GM21825 (cell line): Measurements from ENCODE around the gene GLTPD2.

Experiments used
- ATAC-seq: cut with Tn5 transposase; IDR thresholded peaks from one replicate; pipeline ENCODE4 v1.9.1; 2021; ENCODE audit warnings: mild to moderate bottlenecking, moderate library complexity; ENCODE audit not compliant: unreplicated experiment

The GLTPD2 gene

DNA sequence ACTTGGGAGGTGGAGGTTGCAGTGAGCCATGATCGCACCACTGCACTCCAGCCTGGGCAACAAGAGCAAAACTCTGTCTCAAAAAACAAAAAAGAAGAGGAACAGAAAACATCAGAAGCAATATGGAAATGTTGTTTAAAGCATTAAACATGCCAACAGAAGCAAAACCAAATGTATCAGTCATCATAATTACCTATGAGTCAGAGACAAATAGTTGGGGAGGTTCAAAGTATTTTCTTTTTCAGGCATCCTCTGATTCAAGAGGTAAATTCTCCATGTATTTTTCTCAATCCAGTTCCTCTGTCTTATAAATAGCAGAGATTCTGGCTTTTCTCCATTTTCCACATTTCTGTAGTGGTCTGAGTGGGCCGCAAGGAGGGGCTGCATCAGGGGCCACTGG is 19.1 kb upstream of the GLTPD2 start:
- no peak for ATAC-seq

DNA sequence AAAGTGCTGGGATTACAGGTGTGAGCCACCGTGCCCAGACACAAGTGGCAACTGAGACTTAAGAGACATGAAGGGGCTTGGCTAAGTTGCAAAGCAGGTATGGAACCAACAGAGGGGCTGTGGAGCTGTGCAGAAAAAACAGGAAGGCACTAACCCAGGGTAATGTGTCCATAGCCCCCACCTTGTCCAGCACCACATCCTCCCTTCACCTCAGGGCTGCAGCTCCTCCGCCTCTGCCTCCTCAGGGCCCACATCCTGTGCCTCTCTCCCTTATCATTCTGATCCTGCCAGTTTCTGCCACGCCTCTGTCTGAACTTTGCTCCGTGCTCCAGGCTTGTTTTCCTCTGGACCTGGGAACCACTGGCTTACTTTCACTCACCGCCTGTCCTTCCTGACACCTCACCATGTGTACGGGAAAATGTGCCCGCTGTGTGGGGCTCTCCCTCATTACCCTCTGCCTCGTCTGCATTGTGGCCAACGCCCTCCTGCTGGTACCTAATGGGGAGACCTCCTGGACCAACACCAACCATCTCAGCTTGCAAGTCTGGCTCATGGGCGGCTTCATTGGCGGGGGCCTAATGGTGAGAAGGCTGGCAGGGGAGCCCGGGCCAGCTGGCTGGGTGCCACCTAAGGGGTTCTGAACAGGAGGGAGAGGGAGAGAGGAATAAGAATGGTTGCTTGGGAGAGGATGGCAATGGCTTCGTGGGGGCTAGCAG is 17.1 kb upstream of the GLTPD2 start, which contains the start of gene TM4SF5:
Gene TM4SF5, plus strand, starts transcription at position 368 of the 716 bp plus-strand sequence. Its CDS starts 37 bp downstream, at position 405.
- no peak for ATAC-seq

DNA sequence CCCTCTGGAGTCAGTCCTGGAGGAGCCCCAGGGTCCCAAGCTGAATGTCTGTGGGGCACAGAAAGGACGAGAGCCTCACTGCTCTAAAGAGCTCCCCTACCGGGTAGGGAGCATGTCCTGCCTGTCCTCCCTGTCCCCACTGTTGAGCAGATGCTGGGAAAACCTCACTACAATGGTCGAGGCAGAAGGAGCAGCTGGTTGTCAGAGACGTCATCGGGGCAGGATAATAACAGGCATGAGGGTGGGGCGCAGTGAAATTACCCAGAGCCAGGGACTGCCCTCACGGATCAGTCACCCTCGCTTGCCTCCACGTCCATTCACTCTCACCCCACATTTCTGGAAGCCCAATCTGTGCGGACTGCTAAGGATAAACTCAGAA is 16.5 kb upstream of the GLTPD2 start:
- ATAC-seq: no peak

DNA sequence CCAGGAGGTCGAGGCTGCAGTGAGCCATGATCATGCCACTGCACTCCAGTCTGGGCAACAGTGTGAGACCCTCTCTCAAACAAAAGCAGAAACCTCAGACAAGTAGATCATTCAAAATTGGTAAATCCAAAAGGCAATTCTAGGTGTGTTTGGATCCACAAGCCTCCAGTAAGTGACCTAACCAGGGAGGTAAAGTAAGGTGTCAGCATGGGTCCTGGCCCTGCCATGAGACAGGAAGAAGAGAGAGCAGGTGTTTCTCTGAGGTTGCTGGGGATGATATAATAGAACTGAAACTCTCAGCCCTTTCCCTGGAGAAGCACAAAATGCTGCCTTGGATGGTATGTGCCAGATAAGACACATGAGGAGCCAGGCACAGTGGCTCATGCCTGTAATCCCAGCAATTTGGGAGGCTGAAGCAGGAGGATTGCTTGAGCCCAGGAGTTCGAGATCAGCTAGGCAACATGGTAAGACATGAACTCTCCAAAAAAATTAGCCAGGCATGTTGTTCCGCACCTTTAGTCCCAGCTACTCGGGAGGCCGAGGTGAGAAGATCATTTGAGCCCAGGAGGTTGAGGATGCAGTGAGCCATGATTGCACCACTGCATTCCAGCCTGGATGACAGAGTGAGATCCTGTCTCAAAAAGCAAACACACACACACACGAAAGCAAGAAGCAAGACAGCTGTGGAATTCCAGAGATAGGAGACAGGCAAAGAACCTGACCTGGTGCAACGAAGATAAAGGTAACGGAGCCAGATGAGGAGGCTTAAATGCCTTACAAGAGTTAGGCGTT is 10.6 kb upstream of the GLTPD2 start:
- ATAC-seq: no peak

DNA sequence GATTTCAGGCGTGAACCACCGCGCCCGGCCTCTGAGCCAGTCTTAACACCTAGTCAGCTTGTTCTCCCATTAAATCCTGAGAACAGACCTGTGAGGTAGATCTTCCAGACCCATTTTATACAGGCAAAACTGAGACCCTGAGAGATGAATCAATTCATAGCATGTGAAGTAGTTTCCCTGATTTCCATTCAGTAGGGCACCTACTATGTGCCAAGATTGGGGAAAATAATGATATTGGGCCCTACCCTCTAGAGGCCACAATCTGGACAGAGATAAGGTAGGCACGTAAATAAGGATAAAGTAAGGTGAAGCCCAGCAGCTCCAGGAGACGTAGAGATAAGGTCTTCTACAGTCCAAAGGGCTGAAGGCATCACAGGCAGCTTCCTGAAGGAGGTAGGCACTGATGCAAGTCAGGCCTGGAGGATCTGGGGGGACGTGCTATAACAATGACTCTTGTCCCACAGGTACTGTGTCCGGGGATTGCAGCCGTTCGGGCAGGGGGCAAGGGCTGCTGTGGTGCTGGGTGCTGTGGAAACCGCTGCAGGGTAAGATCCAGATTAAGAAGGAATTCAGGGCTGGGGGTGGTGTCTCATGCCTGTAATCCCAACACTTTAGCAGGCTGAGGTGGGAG is 8.3 kb upstream of the GLTPD2 start:
- no peak for ATAC-seq

DNA sequence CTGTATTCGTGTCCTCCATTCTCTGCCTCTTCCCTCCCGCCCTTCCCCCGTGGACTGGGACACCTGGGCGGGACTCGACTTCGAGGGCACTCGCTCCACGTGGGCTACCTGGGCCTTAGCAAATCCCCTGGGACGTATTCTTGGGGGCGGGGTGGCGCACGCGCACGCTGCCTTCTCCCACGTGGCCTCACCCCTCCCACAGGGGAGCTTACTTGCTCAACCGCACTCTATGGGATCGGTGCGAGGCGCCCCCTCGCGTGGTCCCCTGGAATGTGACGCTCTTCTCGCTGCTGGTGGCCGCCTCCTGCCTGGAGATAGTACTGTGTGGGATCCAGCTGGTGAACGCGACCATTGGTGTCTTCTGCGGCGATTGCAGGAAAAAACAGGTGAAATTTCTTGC is 6.1 kb upstream of the GLTPD2 start:
- ATAC-seq: no peak

- no peak for ATAC-seq
These were observed 3.3 kb upstream of the GLTPD2 start for GRCh38 chr17:4785311-4786105.

- ATAC-seq: no peak
These were observed 2.7 kb upstream of the GLTPD2 start, which contains the start of gene VMO1 for GRCh38 chr17:4786106-4786511. VMO1 (minus strand) TSS chr17:4786364; CDS start chr17:4786352, 12 bp downstream.

DNA sequence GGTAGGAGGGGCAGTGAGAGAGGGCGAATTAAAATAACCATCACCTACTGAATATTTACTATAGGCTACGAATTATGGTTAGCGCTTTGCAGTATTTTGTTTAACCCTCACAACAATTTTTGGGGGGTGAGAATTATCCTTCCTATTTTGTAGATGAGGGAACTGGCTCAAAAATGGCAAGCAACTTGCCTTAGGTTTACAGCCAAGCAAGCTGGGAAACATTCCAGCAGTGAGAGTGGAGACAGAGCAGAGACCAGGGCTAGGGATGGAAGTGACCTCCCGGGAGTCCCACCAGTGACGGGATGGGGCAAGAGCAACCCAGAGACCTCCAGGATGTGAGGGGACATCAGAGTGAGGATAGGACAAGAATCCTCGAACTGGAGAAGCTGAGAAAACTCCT is 2.2 kb upstream of the GLTPD2 start:
- no peak for ATAC-seq

DNA sequence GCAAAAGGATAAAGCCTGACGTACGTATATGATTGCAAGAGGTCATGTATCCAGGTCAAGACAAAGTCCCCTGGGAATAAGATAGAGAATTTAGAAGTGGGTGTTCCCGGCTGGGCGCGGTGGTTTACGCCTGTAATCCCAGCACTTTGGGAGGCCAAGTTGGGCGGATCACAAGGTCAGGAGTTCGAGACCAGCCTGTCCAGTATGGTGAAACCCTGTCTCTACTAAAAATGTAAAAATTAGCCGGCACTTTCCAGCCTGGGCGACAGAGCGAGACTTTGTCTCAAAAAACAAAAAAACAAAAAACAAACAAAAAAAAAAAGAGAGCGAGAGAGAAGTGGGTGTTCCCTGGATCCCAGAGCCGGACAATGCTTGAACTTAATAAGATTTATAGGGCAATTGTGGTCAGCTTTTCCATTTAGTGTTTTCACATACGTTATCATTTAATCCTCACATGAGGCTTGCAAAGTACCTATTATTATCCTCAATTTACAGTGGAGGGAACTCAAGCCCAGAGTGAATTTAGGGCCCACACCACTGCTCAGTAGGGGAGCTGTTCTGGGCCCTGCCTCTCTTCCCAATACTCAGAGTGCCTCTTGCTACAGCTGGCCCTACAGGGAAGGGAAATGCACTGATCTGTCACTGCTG is 481 bp upstream of the GLTPD2 start:
- no peak for ATAC-seq

DNA sequence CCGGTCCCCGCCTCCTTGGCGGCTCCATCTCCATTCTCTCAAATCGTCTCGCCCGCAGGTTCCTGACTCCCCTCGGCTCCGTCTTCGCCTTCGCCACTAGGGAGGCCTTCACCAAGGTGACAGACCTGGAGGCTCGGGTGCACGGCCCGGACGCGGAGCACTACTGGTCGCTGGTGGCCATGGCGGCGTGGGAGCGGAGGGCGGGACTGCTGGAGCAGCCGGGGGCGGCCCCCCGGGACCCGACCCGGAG is 862 bp downstream of the GLTPD2 start:
- no peak for ATAC-seq

DNA sequence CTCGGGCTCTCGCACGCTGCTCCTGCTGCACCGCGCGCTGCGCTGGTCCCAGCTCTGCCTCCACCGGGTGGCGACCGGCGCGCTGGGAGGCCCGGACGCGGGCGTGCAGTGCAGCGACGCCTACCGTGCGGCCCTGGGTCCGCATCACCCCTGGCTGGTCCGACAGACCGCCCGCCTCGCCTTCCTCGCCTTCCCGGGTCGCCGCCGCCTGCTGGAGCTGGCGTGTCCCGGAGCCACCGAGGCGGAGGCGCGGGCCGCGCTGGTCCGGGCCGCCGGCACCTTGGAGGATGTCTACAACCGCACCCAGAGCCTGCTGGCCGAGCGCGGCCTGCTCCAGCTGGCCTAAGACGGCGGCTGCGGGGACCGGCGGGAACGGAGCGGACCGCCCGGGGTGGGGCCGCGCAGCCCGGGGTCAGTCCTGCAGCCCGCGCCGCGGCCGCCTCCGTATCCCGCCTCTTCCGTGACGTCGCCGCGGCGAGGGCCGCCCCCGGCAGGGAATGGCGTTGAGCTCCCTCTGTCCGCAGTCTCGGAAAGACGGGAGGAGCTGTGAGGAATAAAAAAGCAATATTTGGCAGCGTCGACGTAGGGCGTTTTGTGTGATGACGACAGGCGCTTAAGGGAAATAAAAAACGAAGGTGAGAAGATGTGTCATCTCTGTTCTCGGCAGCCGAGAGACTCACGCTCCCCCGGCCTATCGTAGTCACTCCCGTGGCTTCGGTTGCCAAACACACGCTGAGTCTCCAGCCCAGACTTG is 1.4 kb downstream of the GLTPD2 start:
- ATAC-seq: peak; percentile 78

GRCh38 chr17:4790705-4791088 is 1.9 kb downstream of the GLTPD2 start:
- ATAC-seq: no peak

DNA sequence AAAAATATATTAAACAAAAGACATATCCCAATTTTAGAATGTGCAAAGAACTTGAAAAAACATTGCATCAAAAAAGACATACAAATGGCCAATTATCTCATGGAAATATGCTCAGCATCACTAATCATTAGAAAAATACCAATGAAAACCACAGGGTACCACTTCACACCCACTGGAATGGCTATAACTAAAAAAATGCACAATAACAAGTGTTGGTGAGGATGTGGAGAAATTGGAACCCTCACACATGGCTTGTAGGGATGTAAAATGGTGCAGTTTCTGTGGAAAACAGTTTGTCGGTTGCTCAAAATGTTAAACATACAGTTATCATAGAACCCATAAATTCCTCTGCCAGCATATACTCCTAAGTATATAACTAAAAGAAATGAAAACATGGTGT is 6.4 kb downstream of the GLTPD2 start:
- ATAC-seq: no peak

DNA sequence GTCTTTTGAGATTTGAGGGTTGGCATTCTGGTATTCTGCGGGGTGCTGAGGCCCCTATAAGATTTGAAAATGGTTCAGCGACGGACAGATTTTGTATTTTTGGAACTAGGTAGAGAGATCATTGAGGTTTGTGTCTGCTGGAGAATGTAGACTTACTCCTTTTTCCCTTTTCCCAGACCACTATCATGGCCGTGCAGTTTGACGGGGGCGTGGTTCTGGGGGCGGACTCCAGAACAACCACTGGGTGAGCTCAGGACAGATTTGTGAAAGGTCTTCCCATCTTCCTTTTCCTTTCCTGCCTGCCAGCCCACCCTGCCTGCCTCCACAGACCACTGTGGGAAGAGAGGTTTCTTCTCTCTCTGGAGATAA is 7.8 kb downstream of the GLTPD2 start:
- no peak for ATAC-seq

DNA sequence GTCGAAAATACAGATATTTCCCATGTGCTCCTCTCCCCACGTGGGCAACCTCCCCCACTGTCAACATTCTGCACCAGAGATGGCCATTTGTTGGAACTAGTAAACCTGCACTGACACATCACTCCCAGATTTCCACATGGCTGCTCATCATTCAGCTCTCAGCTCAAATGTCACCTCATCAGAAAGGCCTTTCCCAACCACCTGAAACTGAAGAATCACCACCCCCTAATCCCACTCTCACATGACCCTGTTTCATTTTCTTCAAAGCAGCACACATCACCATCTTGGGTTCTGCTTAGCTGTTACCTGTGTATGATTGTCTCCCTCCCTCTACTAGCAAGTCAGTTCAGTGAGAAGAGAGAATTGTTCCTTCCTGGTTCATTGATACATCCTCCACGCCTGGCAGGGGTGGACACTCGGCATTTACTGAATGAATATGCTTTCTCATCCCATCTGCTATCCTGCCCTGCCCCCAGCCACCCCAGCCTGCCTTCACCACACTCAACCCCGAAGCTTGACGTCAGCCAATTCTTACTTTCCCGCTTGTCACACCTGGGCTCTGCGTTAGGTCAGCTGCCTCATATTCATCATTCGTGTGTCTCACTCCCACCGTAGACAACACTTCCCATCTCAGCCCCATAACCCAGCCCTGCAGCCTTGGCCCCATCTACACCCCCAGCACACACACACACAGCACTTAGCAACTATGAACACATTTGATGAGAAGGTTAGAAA is 11.9 kb downstream of the GLTPD2 start:
- ATAC-seq: no peak

DNA sequence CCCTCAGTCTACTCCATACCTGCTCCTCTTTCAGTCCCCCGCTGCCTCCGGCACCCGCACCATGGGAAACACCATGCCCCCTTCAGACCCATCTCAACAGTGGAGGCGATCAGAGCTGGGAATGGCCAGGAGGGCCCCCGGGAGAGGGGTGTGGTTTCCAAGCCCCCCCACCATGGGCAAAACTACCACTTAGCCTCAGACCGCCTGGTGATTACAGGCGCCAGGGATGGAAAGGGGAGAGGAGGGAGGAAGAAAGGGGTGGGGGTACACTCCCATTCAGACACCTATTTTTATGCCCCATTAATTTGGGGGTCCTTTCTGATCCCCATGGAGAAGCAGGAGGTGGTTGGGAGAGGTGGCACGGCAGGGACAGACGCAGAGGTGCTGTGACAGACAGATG is 13.5 kb downstream of the GLTPD2 start, which contains the start of gene C17orf114:
Gene C17orf114, minus strand, starts transcription at position 101 of the 400 bp plus-strand sequence.
- no peak for ATAC-seq

DNA sequence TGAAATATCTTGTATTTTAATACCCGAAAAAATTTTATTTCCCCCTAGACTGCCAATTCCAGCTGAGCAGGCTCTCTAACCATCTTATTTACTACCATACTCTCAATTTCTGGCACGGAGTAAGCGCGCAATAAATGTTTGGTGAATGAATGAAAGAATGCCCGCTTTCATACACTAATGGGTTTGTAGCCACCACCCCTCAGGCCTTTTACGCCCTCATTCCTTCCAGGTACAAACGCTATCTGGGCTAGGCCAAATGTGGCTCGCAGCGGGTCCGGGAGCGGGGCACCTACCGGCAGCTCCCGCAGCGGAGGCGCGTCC is 17.7 kb downstream of the GLTPD2 start:
- ATAC-seq: no peak

DNA sequence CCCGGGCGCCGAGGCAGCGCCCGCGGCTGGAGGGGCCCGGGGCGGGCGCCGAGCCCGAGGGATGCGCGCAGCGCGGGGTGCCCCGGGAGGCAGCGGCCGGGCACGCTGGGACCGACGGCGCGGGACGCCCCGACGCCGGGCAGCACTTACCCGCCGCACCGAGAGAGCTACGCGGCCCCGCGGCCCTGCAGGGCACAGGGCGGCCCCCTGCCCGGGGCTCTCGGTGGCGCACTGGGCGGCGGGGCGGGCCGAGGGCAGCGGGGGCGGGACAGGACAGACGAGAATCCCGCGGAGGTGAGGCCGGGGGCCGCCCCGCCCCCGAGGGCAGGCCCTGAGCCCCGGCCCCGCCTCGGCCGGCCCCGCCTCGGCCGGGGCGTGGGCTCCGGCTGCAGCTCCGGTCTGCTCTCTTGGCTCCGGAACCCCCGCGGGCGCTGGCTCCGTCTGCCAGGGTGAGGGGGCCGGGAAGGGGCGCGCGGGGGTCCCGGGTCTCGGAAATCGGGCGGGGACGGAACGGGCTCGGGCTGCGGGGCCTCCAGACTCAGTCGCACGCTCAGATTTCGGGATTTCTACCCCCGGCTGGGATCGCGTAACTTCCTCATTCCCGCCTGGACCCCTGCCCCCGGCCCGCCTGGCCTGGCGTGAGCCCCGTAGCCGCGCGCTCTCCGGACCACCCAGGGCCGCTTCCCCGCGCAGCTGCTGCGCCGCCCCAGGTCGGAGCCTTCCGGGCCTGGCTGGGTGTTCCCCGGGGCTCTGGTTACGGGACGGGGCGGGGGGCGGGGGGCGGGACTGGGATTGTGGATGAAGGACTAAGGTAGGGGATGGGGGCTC is 18.2 kb downstream of the GLTPD2 start, which contains the start of gene PLD2:
Gene PLD2, plus strand, starts transcription at position 376 of the 828 bp plus-strand sequence. CDS start 621 bp downstream, outside the sequence.
- ATAC-seq: peak; percentile 85
